GM12878 (cell line): Measurements from ENCODE around the gene ZNF777. TPM values are rescaled to one million over a fixed set of nuclear protein-coding genes. Genes with fewer than 3 reads are reported as not detected.

Source experiments
- ATAC-seq: fragments of 200-7000 bp; cut with Tn5 transposase; 3 replicates; pipeline ENCODE4 v1.9.1; 2020; ENCODE audit warnings: mild to moderate bottlenecking, moderate library complexity
- BruUV-seq: library from RNA; stranded (reverse); fragments of 400-500 nt; replicated peaks from 2 replicates; lab custom pipeline; 2021; lab: Mats Ljungman, UMichigan
- CTCF ChIA-PET: fragments of 300-600 bp; sonication (Branson Sonifier 250); formaldehyde crosslinking; extraction: SDS; loops from one replicate; lab custom pipeline; 2021; ENCODE audit warnings: inconsistent platforms; lab: Yijun Ruan, JAX
- POLR2A ChIA-PET: fragments of 350-600 bp; formaldehyde crosslinking; extraction: SDS; loops from one replicate; lab custom pipeline; 2021; ENCODE audit warnings: inconsistent platforms; lab: Charles Lee
- RAD21 ChIA-PET: fragments of 300-600 bp; sonication (Branson Sonifier 250); formaldehyde crosslinking; loops from one replicate; lab custom pipeline; 2023; ENCODE audit warnings: antibody characterized with exemption; ENCODE audit not compliant: unreplicated experiment; lab: Charles Lee
- SMC1A ChIA-PET: fragments of 300-600 bp; sonication (Branson Sonifier 250); formaldehyde crosslinking; loops from one replicate; lab custom pipeline; 2023; ENCODE audit not compliant: unreplicated experiment, uncharacterized antibody; lab: Charles Lee
- DNase-seq: peaks from one replicate; pipeline ENCODE4 v3.0.0-alpha.2; 2011; ENCODE audit warnings: low read depth, low spot score
- FAIRE-seq: peaks from 3 replicates; lab custom pipeline; 2011; peaks lifted over from hg19 to GRCh38; lab: Jason Lieb, UNC
- H2AFZ ChIP-seq: 2 replicates; pipeline ENCODE4 v1.6.0; 2011; ENCODE audit warnings: low read depth, low read length, control low read depth; ENCODE audit not compliant: control insufficient read depth
- H3K27ac ChIP-seq: 2 replicates; pipeline ENCODE4 v1.5.1; 2011; ENCODE audit warnings: control low read depth; ENCODE audit not compliant: control insufficient read depth, insufficient read depth
- H3K27me3 ChIP-seq, 2 experiments: replicated peaks in 1 of 2; 2 replicates each; pipeline versions ENCODE4 v1.6.0 to v1.6.1; 2011; ENCODE audit warnings: low read length in 1 of 2; ENCODE audit not compliant: control insufficient read depth in 2 of 2, insufficient read depth in 2 of 2
- H3K36me3 ChIP-seq, 2 experiments: 2 replicates each; pipeline ENCODE4 v1.5.1; 2011; ENCODE audit warnings: low read length in 1 of 2; ENCODE audit not compliant: control insufficient read depth in 2 of 2, insufficient read depth in 2 of 2
- H3K4me1 ChIP-seq: 2 replicates; pipeline ENCODE4 v1.6.1; 2011; ENCODE audit warnings: mild to moderate bottlenecking, low read length, moderate library complexity, mixed read lengths; ENCODE audit not compliant: control insufficient read depth, insufficient read depth
- H3K4me2 ChIP-seq: 2 replicates; pipeline ENCODE4 v1.6.0; 2011; ENCODE audit warnings: control low read depth; ENCODE audit not compliant: control insufficient read depth, insufficient read depth
- H3K4me3 ChIP-seq: fragments of 200-600 bp; sonication (generic); 2 replicates; pipeline ENCODE4 v1.5.1; 2016
- H3K79me2 ChIP-seq: 2 replicates; pipeline ENCODE4 v1.6.0; 2011; ENCODE audit warnings: low read length; ENCODE audit not compliant: control insufficient read depth, insufficient read depth
- H3K9ac ChIP-seq: 2 replicates; pipeline ENCODE4 v1.8.0; 2011; ENCODE audit warnings: low read length, control low read depth, mixed read lengths; ENCODE audit not compliant: control insufficient read depth, insufficient read depth
- H3K9me3 ChIP-seq: replicated peaks from 3 replicates; pipeline ENCODE4 v1.5.1; 2011; ENCODE audit warnings: mild to moderate bottlenecking, low read length; ENCODE audit not compliant: control insufficient read depth, insufficient read depth
- H4K20me1 ChIP-seq: 2 replicates; pipeline ENCODE4 v1.6.0; 2011; ENCODE audit not compliant: control insufficient read depth, insufficient read depth
- ASH2L ChIP-seq: fragments of 300-600, 200-600 bp; sonication (generic); IDR thresholded peaks from 2 replicates; pipeline ENCODE4 v1.6.1; 2017; ENCODE audit warnings: low read depth, mild to moderate bottlenecking, borderline replicate concordance
- CBX3 ChIP-seq: fragments of 200-600 bp; sonication (generic); IDR thresholded peaks from 2 replicates; pipeline ENCODE4 v1.6.1; 2016; ENCODE audit warnings: low read depth, borderline replicate concordance
- CREM ChIP-seq: IDR thresholded peaks from 2 replicates; pipeline ENCODE4 v1.6.1; 2014; ENCODE audit warnings: antibody characterized with exemption, low read depth
- FOS ChIP-seq: IDR thresholded peaks from 3 replicates; pipeline ENCODE4 v1.6.1; 2011; ENCODE audit warnings: borderline replicate concordance; ENCODE audit not compliant: insufficient read length; ENCODE audit errors: extremely low read depth
- IKZF2 ChIP-seq, 2 experiments: fragments of 450-650 bp; IDR thresholded peaks; 2 replicates each; pipeline ENCODE4 v1.6.1; 2017; ENCODE audit warnings: mild to moderate bottlenecking in 2 of 2, moderate library complexity in 2 of 2
- KAT2A ChIP-seq: conservative IDR thresholded peaks from 2 replicates; pipeline ENCODE4 v1.6.1; 2011; ENCODE audit warnings: low read depth, low read length; ENCODE audit not compliant: control insufficient read depth
- MTA2 ChIP-seq: fragments of 450-650 bp; IDR thresholded peaks from 2 replicates; pipeline ENCODE4 v1.6.1; 2016; ENCODE audit warnings: low read depth, mild to moderate bottlenecking, moderate library complexity
- POLR2AphosphoS2 ChIP-seq: IDR thresholded peaks from 2 replicates; pipeline ENCODE4 v1.6.1; 2011; ENCODE audit warnings: low read depth, mild to moderate bottlenecking, low read length, improper control_type of control experiment, moderate library complexity
- SMAD5 ChIP-seq: IDR thresholded peaks from 2 replicates; pipeline ENCODE4 v1.6.1; 2016; ENCODE audit warnings: antibody characterized with exemption, low read depth
- SMARCA5 ChIP-seq: fragments of 450-650 bp; IDR thresholded peaks from 2 replicates; pipeline ENCODE4 v1.6.1; 2017; ENCODE audit warnings: mild to moderate bottlenecking
- SREBF1 ChIP-seq: IDR thresholded peaks from 2 replicates; pipeline ENCODE4 v1.6.1; 2012; ENCODE audit warnings: mild to moderate bottlenecking, low read length
- SRF ChIP-seq, 2 experiments: IDR thresholded peaks; 2 replicates each; pipeline ENCODE4 v1.6.1; 2011; ENCODE audit warnings: low read depth in 2 of 2, low read length in 2 of 2, mild to moderate bottlenecking in 1 of 2, moderate library complexity in 1 of 2
- SUPT20H ChIP-seq: IDR thresholded peaks from 2 replicates; pipeline ENCODE4 v1.6.1; 2011; ENCODE audit warnings: low read depth, mild to moderate bottlenecking, low read length, moderate library complexity, borderline replicate concordance; ENCODE audit not compliant: control insufficient read depth
- SUZ12 ChIP-seq: fragments of 200-600 bp; sonication (generic); IDR thresholded peaks from one replicate; pipeline ENCODE4 v1.6.1; 2018; ENCODE audit warnings: antibody characterized with exemption, mild to moderate bottlenecking; ENCODE audit not compliant: unreplicated experiment
- TAF1 ChIP-seq: IDR thresholded peaks from 2 replicates; pipeline ENCODE4 v1.6.1; 2011; ENCODE audit warnings: mild to moderate bottlenecking, low read depth, low read length, borderline replicate concordance
- TARDBP ChIP-seq: IDR thresholded peaks from 2 replicates; pipeline ENCODE4 v1.6.1; 2016; ENCODE audit warnings: borderline replicate concordance
- WGBS: methylation state at CpG from one replicate; pipeline ENCODE4 v1.1.6; 2016; ENCODE audit warnings: low lambda C conversion rate; ENCODE audit not compliant: insufficient replicate concordance, insufficient coverage; ENCODE audit errors: missing lambda C conversion rate; 5-methylcytosine and 5-hydroxymethylcytosine counted together
- in situ Hi-C: fragments of 300-500 bp; cut with MboI; formaldehyde crosslinking; loops from 9 replicates; pipeline ENCODE4 v1.14.3; 2018; ENCODE audit warnings: mixed read lengths
- intact Hi-C: fragments of 100-400 bp; cut with micrococcal nuclease; formaldehyde crosslinking; loops from one replicate; pipeline ENCODE4 v1.14.2; 2022; ENCODE audit not compliant: unreplicated experiment
- polyA plus RNA-seq, 11 experiments: library from polyadenylated mRNA; depleted of rRNA in 4 of 11; unstranded in 6 of 11; stranded (reverse) in 5 of 11; fragments of >200 nt; fragmentation: Nextera tagmentation in 4 of 11; fragmentation: Illumina TruSeq in 1 of 11; extraction: Ambion mirVana in 4 of 11; extraction: Trizol in 1 of 11; gene quantifications; 1 replicate in 1 of 11; 2 replicates in 10 of 11; pipeline versions ENCODE4 v1.2.1 to v1.2.3, GENCODE V29; 2011 to 2016; ENCODE audit warnings: inconsistent platforms in 2 of 11, missing spikeins in 2 of 11, low read depth in 1 of 11
- total RNA-seq, 4 experiments: library from RNA; depleted of rRNA in 3 of 4; stranded (reverse); fragments of >200 nt in 3 of 4; fragmentation: Illumina TruSeq in 1 of 4; extraction: Trizol in 1 of 4; gene quantifications; 2 replicates each; pipeline versions ENCODE4 v1.2.1 to v1.2.3, GENCODE V29; 2013 to 2021
- TF ChIP-seq, protein P1 (sequence below): fragments of 450-650 bp; IDR thresholded peaks from 2 replicates; pipeline ENCODE4 v1.6.1; 2016; ENCODE audit warnings: mild to moderate bottlenecking
- TF ChIP-seq, protein P2 (sequence below): IDR thresholded peaks from 2 replicates; pipeline ENCODE4 v1.6.1; 2012; ENCODE audit warnings: mild to moderate bottlenecking, low read depth, low read length
- TF ChIP-seq, protein P3 (sequence below): IDR thresholded peaks from 2 replicates; pipeline ENCODE4 v1.6.1; 2011; ENCODE audit warnings: borderline replicate concordance, low read depth, mild to moderate bottlenecking, moderate library complexity, low read length; ENCODE audit not compliant: insufficient read depth, poor library complexity, severe bottlenecking

The ZNF777 gene
- total and polyA plus RNA-seq, 10 of the 15 experiments (the other 5 are each of a cell fraction or from before 2014, with no cell fraction given), result 0.03 to 16.0 (median 3.7) TPM

DNA sequence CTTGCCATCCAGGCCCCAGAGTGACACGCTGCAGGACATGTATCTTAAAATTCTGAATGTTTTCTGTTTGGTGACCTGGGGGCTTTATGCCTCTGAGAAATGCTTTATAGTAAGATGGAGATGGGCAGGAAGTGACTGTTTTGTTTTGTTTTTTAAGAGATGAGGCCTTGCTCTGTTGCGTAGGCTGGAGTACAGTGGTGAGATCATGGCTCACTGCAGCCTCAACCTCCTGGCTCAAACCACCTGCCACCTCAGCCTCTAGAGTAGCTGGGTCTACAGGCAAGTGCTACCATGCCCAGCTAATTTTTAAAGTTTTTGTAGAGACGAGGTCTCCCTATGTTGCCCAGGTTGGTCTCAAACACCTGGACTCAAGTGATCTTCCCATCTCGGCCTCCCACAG, 20.6 kb downstream of the ZNF777 start:
- no TSS peak for BruUV-seq
- no peaks in the 10 kb centered on the region for H4K20me1 ChIP-seq
- H3K79me2 ChIP-seq, result no peaks in the 10 kb centered on the region
- H2AFZ ChIP-seq, result no peak overlapping the region
- ATAC-seq, result no peak
- H3K36me3 ChIP-seq, result peaks cover 7 to 15% of the 10 kb centered on the region in 2 experiments; a peak in 3 of 4 replicates
- FAIRE-seq, result no peak
- H3K27me3 ChIP-seq, result no peaks in the 10 kb centered on the region
- H3K4me2 ChIP-seq, result no peak overlapping the region; the same call in 1 of the 2 replicates
- ChIA-PET RAD21 (interaction anchor here (0.7 kb wide), 1 partner anchor 170 kb away, joined by 3 read pairs; no protein-coding TSS in a partner anchor), POLR2A (interaction anchor here (0.6 to 0.9 kb wide), 2 partner anchors 18 to 310 kb away, joined by 3 read pairs; no protein-coding TSS in a partner anchor), CTCF (interaction anchor here (1.1 to 1.8 kb wide), 3 partner anchors 17 to 159 kb away, joined by 4 to 7 read pairs (median 5); no protein-coding TSS in a partner anchor), SMC1A (no interaction called here)
- no peaks in the 10 kb centered on the region for H3K9me3 ChIP-seq
- no peak for DNase-seq
- no peak overlapping the region for H3K9ac ChIP-seq
- WGBS, result 94% methylated on average over 4 of the region's 4 CpGs
- in situ Hi-C loops (no loop called here), intact Hi-C loops (no loop called here)
- no peak overlapping the region for H3K4me3 ChIP-seq
- TF ChIP-seq, protein P1, sequence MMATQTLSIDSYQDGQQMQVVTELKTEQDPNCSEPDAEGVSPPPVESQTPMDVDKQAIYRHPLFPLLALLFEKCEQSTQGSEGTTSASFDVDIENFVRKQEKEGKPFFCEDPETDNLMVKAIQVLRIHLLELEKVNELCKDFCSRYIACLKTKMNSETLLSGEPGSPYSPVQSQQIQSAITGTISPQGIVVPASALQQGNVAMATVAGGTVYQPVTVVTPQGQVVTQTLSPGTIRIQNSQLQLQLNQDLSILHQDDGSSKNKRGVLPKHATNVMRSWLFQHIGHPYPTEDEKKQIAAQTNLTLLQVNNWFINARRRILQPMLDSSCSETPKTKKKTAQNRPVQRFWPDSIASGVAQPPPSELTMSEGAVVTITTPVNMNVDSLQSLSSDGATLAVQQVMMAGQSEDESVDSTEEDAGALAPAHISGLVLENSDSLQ, result no peak
- TF ChIP-seq SUPT20H (no peak), SMAD5 (no peak), IKZF2 (IDR thresholded peaks at IDR 0.05) (no peak), SRF (IDR thresholded peaks at IDR 0.05; ENCODE audit: low read depth in 2 of 2, low read length in 2 of 2) (no peak), POLR2AphosphoS2 (no peak), MTA2 (no peak), TAF1 (no peak), SMARCA5 (no peak), SUZ12 (no peak), SREBF1 (no peak), ASH2L (no peak), KAT2A (no peak), CREM (no peak), TARDBP (no peak), FOS (no peak), CBX3 (no peak)
- TF ChIP-seq, protein P2, sequence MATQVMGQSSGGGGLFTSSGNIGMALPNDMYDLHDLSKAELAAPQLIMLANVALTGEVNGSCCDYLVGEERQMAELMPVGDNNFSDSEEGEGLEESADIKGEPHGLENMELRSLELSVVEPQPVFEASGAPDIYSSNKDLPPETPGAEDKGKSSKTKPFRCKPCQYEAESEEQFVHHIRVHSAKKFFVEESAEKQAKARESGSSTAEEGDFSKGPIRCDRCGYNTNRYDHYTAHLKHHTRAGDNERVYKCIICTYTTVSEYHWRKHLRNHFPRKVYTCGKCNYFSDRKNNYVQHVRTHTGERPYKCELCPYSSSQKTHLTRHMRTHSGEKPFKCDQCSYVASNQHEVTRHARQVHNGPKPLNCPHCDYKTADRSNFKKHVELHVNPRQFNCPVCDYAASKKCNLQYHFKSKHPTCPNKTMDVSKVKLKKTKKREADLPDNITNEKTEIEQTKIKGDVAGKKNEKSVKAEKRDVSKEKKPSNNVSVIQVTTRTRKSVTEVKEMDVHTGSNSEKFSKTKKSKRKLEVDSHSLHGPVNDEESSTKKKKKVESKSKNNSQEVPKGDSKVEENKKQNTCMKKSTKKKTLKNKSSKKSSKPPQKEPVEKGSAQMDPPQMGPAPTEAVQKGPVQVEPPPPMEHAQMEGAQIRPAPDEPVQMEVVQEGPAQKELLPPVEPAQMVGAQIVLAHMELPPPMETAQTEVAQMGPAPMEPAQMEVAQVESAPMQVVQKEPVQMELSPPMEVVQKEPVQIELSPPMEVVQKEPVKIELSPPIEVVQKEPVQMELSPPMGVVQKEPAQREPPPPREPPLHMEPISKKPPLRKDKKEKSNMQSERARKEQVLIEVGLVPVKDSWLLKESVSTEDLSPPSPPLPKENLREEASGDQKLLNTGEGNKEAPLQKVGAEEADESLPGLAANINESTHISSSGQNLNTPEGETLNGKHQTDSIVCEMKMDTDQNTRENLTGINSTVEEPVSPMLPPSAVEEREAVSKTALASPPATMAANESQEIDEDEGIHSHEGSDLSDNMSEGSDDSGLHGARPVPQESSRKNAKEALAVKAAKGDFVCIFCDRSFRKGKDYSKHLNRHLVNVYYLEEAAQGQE, result no peak
- TF ChIP-seq, protein P3, sequence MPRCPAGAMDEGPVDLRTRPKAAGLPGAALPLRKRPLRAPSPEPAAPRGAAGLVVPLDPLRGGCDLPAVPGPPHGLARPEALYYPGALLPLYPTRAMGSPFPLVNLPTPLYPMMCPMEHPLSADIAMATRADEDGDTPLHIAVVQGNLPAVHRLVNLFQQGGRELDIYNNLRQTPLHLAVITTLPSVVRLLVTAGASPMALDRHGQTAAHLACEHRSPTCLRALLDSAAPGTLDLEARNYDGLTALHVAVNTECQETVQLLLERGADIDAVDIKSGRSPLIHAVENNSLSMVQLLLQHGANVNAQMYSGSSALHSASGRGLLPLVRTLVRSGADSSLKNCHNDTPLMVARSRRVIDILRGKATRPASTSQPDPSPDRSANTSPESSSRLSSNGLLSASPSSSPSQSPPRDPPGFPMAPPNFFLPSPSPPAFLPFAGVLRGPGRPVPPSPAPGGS, result no peak
- H3K27ac ChIP-seq, result no peak overlapping the region
- H3K4me1 ChIP-seq, result no peaks in the 10 kb centered on the region
